ENCODE measurements around the gene TEX38. TPM values are rescaled to one million over a fixed set of nuclear protein-coding genes. Genes with fewer than 3 reads are reported as not detected.

The TEX38 gene
- total RNA-seq, 4 donors from 2014 or later, result not detected

DNA sequence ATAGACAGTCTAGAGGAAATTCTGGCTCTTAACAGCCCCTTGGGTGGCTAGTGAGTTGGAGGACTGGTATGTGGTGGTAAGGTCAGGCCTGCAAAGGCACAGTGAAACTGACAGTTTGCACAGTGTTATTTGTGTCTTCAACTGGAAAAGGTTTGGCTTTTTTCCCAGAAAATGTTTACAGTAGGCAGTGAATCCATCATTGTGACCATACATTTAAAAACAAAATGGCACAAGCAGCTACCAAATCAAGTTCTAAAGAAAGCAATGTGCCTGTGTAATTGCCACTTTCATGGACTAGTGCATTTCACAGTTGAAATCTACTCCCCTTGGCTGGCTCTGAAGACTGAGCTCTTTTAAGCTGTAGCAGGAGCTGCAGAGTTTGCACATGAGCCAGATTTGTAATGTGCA lies 28.3 kb upstream of the TEX38 start:
- H3K27ac ChIP-seq, result no peak overlapping the region
- intact Hi-C loops (cut with DNase I; ENCODE audit: low total_unique reads), result no loop called here
- no peak for DNase-seq
- no peaks in the 10 kb centered on the region for H3K9me3 ChIP-seq
- no peaks in the 10 kb centered on the region for H3K36me3 ChIP-seq
- H3K4me1 ChIP-seq, result no peaks in the 10 kb centered on the region
- H3K4me3 ChIP-seq, result no peak overlapping the region
- TF ChIP-seq, protein P1, sequence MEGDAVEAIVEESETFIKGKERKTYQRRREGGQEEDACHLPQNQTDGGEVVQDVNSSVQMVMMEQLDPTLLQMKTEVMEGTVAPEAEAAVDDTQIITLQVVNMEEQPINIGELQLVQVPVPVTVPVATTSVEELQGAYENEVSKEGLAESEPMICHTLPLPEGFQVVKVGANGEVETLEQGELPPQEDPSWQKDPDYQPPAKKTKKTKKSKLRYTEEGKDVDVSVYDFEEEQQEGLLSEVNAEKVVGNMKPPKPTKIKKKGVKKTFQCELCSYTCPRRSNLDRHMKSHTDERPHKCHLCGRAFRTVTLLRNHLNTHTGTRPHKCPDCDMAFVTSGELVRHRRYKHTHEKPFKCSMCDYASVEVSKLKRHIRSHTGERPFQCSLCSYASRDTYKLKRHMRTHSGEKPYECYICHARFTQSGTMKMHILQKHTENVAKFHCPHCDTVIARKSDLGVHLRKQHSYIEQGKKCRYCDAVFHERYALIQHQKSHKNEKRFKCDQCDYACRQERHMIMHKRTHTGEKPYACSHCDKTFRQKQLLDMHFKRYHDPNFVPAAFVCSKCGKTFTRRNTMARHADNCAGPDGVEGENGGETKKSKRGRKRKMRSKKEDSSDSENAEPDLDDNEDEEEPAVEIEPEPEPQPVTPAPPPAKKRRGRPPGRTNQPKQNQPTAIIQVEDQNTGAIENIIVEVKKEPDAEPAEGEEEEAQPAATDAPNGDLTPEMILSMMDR (IDR thresholded peaks at IDR 0.05), result no peak
- TF ChIP-seq POLR2A (IDR thresholded peaks at IDR 0.05), result no peak
- H3K27me3 ChIP-seq, result no peaks in the 10 kb centered on the region

DNA sequence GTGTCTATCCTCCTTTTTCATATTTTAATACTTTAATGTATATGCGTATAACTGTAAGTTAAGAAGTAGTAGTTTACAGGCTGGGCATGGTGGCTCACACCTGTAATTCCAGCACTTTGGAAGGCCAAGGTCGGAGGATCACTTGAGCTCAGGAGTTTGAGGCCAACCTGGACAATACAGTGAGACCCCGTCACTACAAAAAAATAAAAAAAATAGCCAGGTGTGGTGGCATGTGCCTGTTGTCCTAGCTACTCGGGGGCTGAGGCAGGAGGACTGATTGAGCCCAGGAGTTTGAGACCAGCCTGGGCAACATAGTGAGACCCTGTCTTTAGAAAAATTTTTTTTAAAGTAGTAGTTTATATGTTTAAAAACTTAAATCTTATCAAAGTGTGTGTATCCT lies 25.8 kb upstream of the TEX38 start:
- no peaks in the 10 kb centered on the region for H3K4me1 ChIP-seq
- no peak overlapping the region for H3K4me3 ChIP-seq
- no peaks in the 10 kb centered on the region for H3K36me3 ChIP-seq
- TF ChIP-seq POLR2A (IDR thresholded peaks at IDR 0.05), result no peak
- TF ChIP-seq, protein P1 (IDR thresholded peaks at IDR 0.05), result no peak
- intact Hi-C loops (cut with DNase I; ENCODE audit: low total_unique reads), result no loop called here
- DNase-seq, result no peak
- no peaks in the 10 kb centered on the region for H3K27me3 ChIP-seq
- no peak overlapping the region for H3K27ac ChIP-seq
- H3K9me3 ChIP-seq, result peaks cover 0 to 3% of the 10 kb centered on the region in 2 donors

DNA sequence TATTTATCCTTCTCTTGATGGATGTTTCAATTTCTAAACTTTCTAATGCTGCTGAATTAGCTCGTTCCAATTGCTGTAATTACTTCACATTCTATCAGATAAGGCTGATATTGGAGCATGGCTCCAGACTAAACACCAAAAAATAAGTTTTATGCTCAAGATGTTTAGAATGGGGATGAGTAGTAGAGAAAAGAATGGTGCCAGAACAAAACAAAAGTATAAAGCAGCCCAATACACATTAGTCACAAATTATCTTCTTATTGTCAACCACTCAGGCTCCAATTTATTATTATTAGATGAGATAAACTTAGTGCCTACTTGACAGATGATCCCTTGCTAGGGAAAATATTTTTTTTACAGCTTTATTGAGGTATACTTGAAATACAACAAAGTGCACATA lies 25.3 kb upstream of the TEX38 start:
- H3K36me3 ChIP-seq, result no peaks in the 10 kb centered on the region
- no peaks in the 10 kb centered on the region for H3K4me1 ChIP-seq
- DNase-seq, result no peak
- peaks cover 0 to 3% of the 10 kb centered on the region in 2 donors for H3K9me3 ChIP-seq
- TF ChIP-seq, protein P1 (IDR thresholded peaks at IDR 0.05), result no peak
- no peak for TF ChIP-seq POLR2A (IDR thresholded peaks at IDR 0.05)
- H3K27ac ChIP-seq, result no peak overlapping the region
- no peaks in the 10 kb centered on the region for H3K27me3 ChIP-seq
- intact Hi-C loops (cut with DNase I; ENCODE audit: low total_unique reads), result no loop called here
- no peak overlapping the region for H3K4me3 ChIP-seq

DNA sequence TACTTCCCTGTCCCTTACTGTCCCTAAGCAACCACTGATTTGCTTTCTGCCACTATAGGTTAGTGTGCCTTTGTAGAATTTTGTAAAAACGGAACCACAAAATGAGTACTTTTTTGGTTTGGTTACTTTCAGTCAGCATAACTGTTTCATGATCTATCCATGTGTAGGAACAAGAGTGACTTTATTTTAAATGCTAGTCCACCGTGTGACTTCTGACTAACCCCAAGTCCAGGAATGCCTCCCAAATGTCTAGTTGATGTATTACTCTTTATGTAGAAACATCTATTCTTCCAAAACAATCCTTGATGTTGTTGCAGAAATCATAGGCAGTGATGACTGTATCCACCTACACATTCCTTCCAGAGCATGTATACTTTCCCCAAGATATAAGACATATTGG lies 24.8 kb upstream of the TEX38 start:
- no peaks in the 10 kb centered on the region for H3K27me3 ChIP-seq
- intact Hi-C loops (cut with DNase I; ENCODE audit: low total_unique reads), result no loop called here
- H3K27ac ChIP-seq, result no peak overlapping the region
- TF ChIP-seq, protein P1 (IDR thresholded peaks at IDR 0.05), result no peak
- TF ChIP-seq POLR2A (IDR thresholded peaks at IDR 0.05), result no peak
- peaks cover 0 to 3% of the 10 kb centered on the region in 2 donors for H3K9me3 ChIP-seq
- DNase-seq, result no peak
- H3K4me3 ChIP-seq, result no peak overlapping the region
- H3K4me1 ChIP-seq, result no peaks in the 10 kb centered on the region
- H3K36me3 ChIP-seq, result no peaks in the 10 kb centered on the region

DNA sequence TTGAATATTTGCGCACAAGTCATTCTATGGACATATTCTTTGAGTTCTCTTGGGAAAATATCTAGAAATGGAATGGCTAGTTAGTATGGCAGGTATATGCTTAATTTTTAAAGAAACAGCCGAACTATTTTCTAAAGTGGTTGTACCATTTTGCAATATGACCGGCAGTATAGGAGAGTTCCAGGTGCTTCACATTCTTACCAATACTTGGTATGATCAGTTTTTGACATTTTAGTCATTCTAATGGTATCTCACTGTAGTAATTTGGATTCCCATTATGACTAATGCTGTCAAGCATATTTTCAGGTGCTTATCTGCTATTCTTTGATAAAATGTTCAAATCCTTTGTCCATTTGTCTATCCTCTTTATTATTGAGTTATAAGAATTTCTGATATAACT lies 24.0 kb upstream of the TEX38 start:
- no peak for TF ChIP-seq POLR2A (IDR thresholded peaks at IDR 0.05)
- TF ChIP-seq, protein P1 (IDR thresholded peaks at IDR 0.05), result no peak
- H3K27me3 ChIP-seq, result no peaks in the 10 kb centered on the region
- intact Hi-C loops (cut with DNase I; ENCODE audit: low total_unique reads), result no loop called here
- H3K36me3 ChIP-seq, result no peaks in the 10 kb centered on the region
- peaks cover 0 to 3% of the 10 kb centered on the region in 2 donors for H3K9me3 ChIP-seq
- no peak overlapping the region for H3K27ac ChIP-seq
- no peak for DNase-seq
- H3K4me1 ChIP-seq, result no peaks in the 10 kb centered on the region
- H3K4me3 ChIP-seq, result no peak overlapping the region
